VCaP (cell line): ENCODE results near the gene ANTXR2.

Experiments
- H3K27ac ChIP-seq: fragments of 450-650 bp; 2 replicates; pipeline ENCODE4 v1.5.1; 2017
- CTCF ChIP-seq: fragments of 450-650 bp; conservative IDR thresholded peaks from 2 replicates; pipeline ENCODE4 v1.5.1; 2017; ENCODE audit warnings: mild to moderate bottlenecking, moderate library complexity

The ANTXR2 gene

GRCh38 chr4:80111276-80111675 is 38.2 kb upstream of the ANTXR2 start:
- TF ChIP-seq CTCF = no peak
- no peak overlapping the region for H3K27ac ChIP-seq

DNA sequence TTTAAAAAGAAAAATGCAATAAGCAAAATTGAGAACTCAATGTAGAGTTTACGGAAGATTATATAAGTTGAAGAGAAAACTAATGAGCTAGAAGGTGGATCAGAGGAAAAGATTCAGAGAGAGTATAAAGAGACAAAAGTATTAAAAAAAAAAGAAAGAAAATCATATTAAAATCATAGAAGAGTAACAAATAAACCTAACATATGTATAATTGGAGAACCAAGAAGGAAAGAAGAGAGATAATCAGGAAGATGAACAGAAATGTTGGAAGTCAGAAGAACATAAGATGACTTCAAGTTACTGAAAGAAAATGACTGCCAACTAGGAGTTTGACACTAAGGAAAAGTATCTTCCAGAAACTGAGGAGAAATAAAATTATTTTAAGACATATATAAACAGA is 34.3 kb upstream of the ANTXR2 start:
- H3K27ac ChIP-seq = no peak overlapping the region
- TF ChIP-seq CTCF = no peak

GRCh38 chr4:80104927-80105326 is 31.9 kb upstream of the ANTXR2 start:
- no peak for TF ChIP-seq CTCF
- no peak overlapping the region for H3K27ac ChIP-seq

DNA sequence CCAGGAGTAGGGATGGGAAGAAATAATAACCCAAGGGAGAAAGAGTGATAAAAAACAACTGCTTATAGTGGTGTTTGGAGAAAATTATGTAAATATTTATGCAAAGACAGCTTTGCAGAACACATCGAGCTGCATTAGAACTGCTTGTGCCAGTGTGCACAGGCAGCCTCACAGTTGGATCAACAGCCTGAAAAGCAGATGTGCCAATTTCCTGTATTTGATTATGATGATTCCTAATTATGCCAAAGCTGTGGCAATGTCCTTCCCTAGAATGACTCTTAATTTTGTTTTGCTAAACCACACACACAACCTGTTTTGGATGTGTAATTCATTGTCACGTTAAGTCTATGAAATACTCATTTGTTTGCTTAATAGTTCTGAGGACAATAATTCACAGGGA is 30.6 kb upstream of the ANTXR2 start:
- peak overlapping the region; percentile 6; the same call in 1 of the 2 replicates for H3K27ac ChIP-seq
- no peak for TF ChIP-seq CTCF

DNA sequence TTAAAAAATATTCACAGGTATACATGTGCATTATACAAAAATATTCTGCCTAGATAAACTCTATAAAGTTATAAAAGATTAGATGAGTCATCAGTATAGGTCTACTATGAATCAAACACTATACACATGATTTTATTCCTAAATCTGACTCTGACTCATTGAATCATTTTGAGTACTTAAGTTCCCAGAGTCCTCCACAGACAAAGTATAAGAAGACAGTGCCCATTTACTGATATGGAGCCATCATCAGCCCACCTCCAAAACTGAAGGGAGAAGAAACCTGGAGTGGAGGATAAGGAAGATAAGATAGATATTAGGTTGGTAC is 28.7 kb upstream of the ANTXR2 start:
- no peak overlapping the region for H3K27ac ChIP-seq
- no peak for TF ChIP-seq CTCF

GRCh38 chr4:80101071-80101791 is 28.2 kb upstream of the ANTXR2 start:
- no peak overlapping the region for H3K27ac ChIP-seq

DNA sequence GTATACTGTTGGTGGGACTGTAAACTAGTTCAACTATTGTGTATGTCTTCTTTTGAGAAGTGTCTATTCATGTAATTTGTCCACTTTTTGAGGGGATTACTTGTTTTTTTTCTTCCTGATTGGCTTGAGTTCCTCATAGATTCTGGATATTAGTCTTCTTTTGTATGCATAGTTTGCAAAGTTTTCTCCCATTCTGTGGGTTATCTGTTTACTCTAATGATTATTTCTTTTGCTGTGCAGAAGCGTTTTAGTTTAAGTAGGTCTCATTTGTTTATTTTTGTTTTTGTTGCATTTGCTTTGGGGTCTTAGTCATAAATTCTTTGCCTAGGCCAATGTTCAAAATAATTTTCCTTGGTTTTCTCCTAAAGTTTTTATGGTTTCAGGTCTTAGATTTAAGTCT is 26.6 kb upstream of the ANTXR2 start:
- no peak overlapping the region for H3K27ac ChIP-seq
- no peak for TF ChIP-seq CTCF

More at GRCh38 chr4:80101071-80101791, 28.2 kb upstream of the ANTXR2 start:
- TF ChIP-seq CTCF = no peak
